ENCODE measurements around the gene VTI1A. TPM values are rescaled to one million over a fixed set of nuclear protein-coding genes. Genes with fewer than 3 reads are reported as not detected.
"Not testable (repeated sequence)": the region's sequence is repeated elsewhere in the genome, so short reads cannot be mapped to it uniquely, and the experiment has no call there.

Gene VTI1A
- total RNA-seq (2014; rRNA removed; shearing (Covaris generic)) = 21.2 and 27.0 TPM in 2 replicates

GRCh38 chr10:112446855-112447619 is at the start of gene VTI1A, which contains the start of gene ZDHHC6:
Gene VTI1A (plus strand): TSS chr10:112447215. CDS start chr10:112447374, 159 bp downstream.
Gene ZDHHC6 (minus strand): TSS chr10:112446914. CDS start chr10:112445436, 1,478 bp downstream.
- peak; percentile 79 for DNase-seq (ENCODE audit: low spot score)

DNA sequence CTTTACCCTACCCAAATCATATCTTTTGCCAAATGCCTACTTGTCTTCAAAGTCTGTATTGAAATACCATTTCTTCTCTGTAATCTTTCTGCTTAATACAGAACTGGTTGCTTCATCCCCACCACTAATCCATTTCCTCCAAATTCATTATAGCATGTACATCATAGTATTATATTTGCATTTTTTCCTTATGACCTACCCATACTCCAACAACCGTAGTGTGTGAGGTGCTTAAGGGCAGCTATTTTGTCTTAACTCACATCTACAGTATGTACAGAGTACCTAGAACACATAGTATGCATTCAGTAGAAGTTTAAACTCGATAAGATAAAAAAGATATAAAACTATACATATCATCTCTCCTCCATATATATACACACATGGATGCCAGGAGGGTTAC is 49.4 kb upstream of the VTI1A start:
- no peak for DNase-seq (ENCODE audit: low spot score)

DNA sequence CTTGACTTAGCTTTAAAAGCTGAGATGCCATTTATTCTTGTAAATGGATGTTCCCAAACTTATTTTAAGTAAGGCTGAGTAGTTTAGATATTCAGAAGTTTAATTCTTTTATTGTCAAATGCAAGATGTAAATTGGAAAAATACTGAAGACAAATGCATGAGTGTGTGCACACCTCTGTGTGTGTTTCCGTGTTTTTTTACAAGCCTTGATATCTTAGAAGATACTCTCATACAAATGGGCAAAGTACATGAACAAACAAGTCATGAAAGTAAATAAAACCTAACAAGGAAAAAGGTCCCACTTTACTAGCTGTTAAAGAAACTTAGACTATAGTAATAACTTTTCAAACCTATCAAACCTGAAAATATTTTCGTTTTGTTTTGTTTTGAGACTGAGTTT is 44.1 kb upstream of the VTI1A start:
- DNase-seq (ENCODE audit: low spot score) = no peak

GRCh38 chr10:112404617-112405016 is 42.4 kb upstream of the VTI1A start:
- no peak for DNase-seq (ENCODE audit: low spot score)

GRCh38 chr10:112406806-112407205 is 40.2 kb upstream of the VTI1A start:
- DNase-seq (ENCODE audit: low spot score) = not testable (repeated sequence)

GRCh38 chr10:112407696-112408095 is 39.3 kb upstream of the VTI1A start:
- DNase-seq (ENCODE audit: low spot score) = no peak

GRCh38 chr10:112409299-112409698 is 37.7 kb upstream of the VTI1A start:
- DNase-seq (ENCODE audit: low spot score) = no peak

DNA sequence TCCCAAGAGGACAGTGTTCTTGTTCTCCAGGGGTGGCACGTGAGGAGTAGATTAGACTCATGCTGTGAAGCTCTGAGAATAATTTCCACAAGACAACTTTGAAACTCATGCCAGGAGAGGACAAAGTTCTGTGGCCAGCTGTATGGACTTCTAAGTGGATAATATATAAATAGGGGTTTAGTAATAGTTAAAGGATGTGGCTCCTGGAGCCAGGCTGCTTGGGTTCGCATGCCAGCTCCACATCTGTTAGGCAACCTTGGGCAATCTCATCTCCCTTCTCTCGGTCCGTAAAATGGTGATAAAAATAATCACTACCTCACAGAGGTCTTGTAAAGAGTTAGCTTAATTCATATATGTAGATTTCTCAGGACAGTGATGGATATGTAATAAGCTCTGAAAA is 37.3 kb upstream of the VTI1A start:
- DNase-seq (ENCODE audit: low spot score) = no peak

- DNase-seq (ENCODE audit: low spot score) = no peak
Measured at GRCh38 chr10:112412696-112413095, 34.3 kb upstream of the VTI1A start.

DNA sequence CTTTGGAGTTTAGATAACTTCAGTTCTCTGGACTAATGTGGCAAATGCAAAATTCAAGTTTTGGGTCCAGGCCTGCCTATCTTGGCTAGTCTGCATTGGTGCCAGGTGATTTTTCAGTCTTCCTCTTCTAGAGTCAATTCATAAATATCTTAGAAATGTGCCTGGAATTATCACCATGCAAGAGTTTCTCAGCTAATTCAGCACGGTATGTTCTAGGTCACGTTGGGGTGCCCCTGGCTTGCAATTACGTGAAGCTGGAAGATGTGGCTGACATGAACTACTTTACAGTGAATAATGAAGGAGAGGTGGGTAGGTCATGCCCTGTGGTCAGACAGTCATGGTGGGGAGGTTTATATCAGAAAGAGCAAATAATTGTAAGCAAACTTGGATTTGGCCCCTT is 25.3 kb upstream of the VTI1A start:
- no peak for DNase-seq (ENCODE audit: low spot score)

GRCh38 chr10:112424651-112425050 is 22.4 kb upstream of the VTI1A start:
- no peak for DNase-seq (ENCODE audit: low spot score)

DNA sequence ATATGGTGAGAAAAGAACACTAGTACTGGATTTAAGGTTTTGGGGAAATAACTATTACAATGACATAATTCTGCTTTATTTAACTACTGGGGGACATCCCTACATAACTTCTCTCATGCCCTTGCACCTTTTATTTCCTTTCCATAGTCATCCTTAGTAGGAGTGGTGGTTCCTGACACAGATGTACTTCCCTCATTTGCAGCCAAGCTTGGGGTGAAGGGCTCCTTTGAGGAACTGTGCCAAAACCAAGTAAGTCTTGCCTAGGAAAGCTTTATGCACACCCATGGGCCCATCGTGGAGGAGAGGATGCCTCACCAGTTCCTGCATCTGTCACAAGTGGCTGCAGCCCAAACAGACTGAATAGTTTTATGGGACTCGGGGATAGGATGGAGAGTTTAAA is 20.9 kb upstream of the VTI1A start:
- DNase-seq (ENCODE audit: low spot score) = no peak

DNA sequence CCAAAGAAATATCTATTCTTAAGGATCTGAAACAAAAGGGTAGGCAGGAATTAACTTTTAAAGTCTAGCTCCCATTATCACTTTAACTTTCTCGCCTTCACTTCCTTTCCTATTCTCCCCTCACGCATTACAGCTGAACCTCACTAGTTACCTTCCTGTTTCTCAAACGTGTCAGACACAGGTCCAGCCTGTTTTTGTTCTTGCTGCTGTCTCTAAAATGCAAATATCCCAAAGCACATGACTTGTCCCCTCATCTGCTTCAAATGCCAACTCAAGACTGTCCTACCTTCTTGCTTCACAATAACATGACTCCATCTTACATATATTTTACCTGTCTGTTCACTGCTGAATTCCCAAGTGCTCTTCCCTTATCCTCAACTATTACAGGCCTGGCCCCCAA is 17.9 kb upstream of the VTI1A start:
- DNase-seq (ENCODE audit: low spot score) = no peak

GRCh38 chr10:112429654-112430230 is 17.3 kb upstream of the VTI1A start:
- no peak for DNase-seq (ENCODE audit: low spot score)

GRCh38 chr10:112433136-112433535 is 13.9 kb upstream of the VTI1A start:
- DNase-seq (ENCODE audit: low spot score) = no peak

GRCh38 chr10:112434988-112435619 is 11.9 kb upstream of the VTI1A start:
- DNase-seq (ENCODE audit: low spot score) = peak; percentile 34

- DNase-seq (ENCODE audit: low spot score) = no peak
Measured at GRCh38 chr10:112438356-112438755, 8.7 kb upstream of the VTI1A start.

DNA sequence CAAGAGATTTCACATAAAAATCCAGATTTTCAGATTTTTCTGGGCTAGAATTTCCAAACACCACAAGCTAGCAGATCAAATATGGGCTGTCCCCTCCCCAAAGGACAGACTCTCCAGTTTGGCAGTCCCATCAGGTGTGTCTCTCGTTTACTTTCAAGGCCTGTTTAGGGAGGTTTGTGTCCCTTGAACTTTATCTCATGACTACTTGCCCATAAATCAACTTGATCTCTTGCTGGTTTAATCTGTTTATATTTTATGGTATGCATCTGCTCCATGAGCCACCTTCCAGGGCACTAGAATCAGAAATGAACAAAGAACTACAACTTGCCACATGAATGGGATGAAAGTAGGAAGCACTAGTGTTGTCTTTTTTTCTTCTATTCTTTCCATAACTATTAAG is 5.5 kb upstream of the VTI1A start:
- no peak for DNase-seq (ENCODE audit: low spot score)

DNA sequence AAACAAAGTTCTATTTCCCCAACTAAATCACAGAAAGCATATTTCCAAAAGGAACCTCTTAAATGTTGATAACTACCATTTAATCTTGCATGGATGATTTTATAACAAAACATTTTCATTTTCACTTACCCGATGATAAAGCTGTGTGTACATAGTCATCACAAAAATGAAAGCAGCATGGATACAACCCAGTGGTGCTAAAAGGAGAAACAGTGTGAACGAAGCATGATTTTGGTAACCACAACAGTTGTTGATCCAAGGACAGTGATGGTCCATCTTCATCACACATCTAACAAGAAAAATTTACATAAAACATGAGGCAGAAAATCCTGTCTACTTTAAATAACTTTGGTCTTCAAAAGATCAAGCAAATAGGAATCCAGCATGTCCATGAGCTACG is 5.0 kb upstream of the VTI1A start:
- DNase-seq (ENCODE audit: low spot score) = no peak

DNA sequence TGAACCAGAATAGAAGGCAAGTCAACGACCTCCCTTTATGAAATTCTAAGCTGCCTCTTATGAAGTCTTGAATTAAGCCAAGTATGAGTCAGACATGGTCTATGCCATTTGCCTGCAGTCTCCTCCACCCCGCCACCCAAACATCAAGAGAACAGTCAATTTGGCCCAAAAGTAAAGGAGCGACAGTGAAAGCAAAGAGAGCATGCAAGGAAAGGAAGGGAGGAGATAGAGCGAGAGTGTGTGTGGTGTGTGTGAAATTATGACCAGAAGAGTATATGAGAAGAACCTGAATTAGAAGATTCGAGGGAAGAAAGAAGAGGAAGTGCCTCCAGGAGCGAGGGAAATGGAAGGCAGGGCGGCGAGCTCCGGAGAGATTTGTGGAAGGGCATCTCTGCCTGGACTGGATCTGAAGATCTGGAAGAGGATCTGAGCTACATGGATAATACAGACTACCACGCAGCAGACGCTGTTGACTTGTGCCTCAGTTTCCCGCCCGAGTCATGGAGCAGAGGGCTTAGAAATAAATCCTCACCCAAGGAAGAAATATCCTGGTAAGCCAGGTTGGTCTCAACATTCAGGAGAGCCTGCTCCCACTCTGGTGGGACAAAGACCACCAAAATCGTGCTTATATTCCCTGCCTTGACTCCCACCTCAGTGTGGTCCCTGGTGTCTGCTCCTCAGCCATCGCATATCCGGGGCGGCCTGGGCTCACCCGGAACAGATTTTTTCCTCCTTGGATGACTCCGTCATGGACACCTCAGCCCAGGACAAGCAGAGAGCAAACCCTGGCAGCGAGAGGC is 760 bp upstream of the VTI1A start:
- no peak for DNase-seq (ENCODE audit: low spot score)

DNA sequence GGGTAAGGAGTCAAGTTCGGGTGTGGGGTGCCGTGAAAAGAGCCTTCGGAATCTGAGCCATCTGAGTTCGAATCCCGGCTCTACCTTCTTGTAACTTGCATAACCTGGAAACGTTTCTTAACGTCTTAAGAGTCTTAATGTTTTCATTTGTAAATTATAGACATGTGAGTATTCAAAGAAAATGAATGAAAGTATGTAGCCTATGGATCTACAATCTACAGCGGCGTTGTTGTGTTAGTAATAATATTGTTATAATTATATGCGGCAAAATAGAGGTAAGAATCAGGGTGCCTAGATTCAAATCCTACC is 559 bp downstream of the VTI1A start:
- no peak for DNase-seq (ENCODE audit: low spot score)

GRCh38 chr10:112448888-112449287 is 1.9 kb downstream of the VTI1A start:
- DNase-seq (ENCODE audit: low spot score) = no peak

All from H4 (cell line).